Hematopoietic multipotent progenitor cell treated with erythropoietin and hydrocortisone succinate and interleukin-3 and kit ligand, for 8 days (in vitro differentiated cells): ENCODE data around the gene MMP11.

Experiments used
- DNase-seq: peaks from one replicate; pipeline ENCODE4 v3.0.0-alpha.2; 2015

Gene MMP11

GRCh38 chr22:23833017-23833751 is 60.5 kb downstream of the MMP11 start:
- no peak for DNase-seq
